ENCODE results near the gene HK2. TPM values are rescaled to one million over a fixed set of nuclear protein-coding genes. Genes with fewer than 3 reads are reported as not detected.

The HK2 gene
- total RNA-seq, 1 donor from 2014 or later, result 8.1 TPM

- H3K27ac Mint-ChIP-seq (ENCODE audit: unreplicated experiment), result no peak overlapping the region
- no peak overlapping the region for H3K4me3 Mint-ChIP-seq (ENCODE audit: unreplicated experiment)
These were observed 10.0 kb downstream of the HK2 start for GRCh38 chr2:74843899-74844298.

DNA sequence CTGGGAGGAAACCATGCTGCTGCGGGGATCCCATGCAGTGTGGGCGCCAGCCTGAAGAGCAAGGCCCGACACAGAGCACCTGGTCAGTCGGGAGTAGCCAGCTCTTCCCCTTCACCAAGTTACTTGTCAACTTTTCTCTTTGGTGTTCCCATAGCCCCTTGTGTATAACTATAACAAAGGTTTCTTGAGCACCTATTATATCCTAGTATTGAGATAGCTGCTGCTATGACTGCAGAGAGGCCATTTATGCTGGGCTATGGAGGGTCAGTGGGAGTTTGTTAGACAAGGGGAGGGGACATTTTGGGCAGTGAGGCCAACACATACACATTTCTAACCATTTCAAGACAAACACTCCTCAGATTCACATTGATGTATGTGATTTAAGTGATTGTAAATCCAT is 10.8 kb downstream of the HK2 start:
- Mint-ChIP-seq H3K9me3 (ENCODE audit: unreplicated experiment) (peaks cover 1% of the 10 kb centered on the region), H3K36me3 (ENCODE audit: unreplicated experiment) (no peaks in the 10 kb centered on the region), H3K27ac (ENCODE audit: unreplicated experiment) (no peak overlapping the region), H3K4me3 (ENCODE audit: unreplicated experiment) (no peak overlapping the region), H3K27me3 (ENCODE audit: unreplicated experiment) (peaks cover 2% of the 10 kb centered on the region), H3K4me1 (ENCODE audit: low read depth, unreplicated experiment) (no peaks in the 10 kb centered on the region)
- DNase-seq, result no peak
- TF ChIP-seq, protein P1, sequence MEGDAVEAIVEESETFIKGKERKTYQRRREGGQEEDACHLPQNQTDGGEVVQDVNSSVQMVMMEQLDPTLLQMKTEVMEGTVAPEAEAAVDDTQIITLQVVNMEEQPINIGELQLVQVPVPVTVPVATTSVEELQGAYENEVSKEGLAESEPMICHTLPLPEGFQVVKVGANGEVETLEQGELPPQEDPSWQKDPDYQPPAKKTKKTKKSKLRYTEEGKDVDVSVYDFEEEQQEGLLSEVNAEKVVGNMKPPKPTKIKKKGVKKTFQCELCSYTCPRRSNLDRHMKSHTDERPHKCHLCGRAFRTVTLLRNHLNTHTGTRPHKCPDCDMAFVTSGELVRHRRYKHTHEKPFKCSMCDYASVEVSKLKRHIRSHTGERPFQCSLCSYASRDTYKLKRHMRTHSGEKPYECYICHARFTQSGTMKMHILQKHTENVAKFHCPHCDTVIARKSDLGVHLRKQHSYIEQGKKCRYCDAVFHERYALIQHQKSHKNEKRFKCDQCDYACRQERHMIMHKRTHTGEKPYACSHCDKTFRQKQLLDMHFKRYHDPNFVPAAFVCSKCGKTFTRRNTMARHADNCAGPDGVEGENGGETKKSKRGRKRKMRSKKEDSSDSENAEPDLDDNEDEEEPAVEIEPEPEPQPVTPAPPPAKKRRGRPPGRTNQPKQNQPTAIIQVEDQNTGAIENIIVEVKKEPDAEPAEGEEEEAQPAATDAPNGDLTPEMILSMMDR (IDR thresholded peaks at IDR 0.05; ENCODE audit: partially characterized antibody, unreplicated experiment), result no peak

More at GRCh38 chr2:74843899-74844298, 10.0 kb downstream of the HK2 start:
- no peaks in the 10 kb centered on the region for H3K36me3 Mint-ChIP-seq (ENCODE audit: unreplicated experiment)
- H3K4me1 Mint-ChIP-seq (ENCODE audit: low read depth, unreplicated experiment), result no peaks in the 10 kb centered on the region
- peaks cover 1% of the 10 kb centered on the region for H3K9me3 Mint-ChIP-seq (ENCODE audit: unreplicated experiment)
- no peak for DNase-seq
- TF ChIP-seq, protein P1 (IDR thresholded peaks at IDR 0.05; ENCODE audit: partially characterized antibody, unreplicated experiment), result no peak
- H3K27me3 Mint-ChIP-seq (ENCODE audit: unreplicated experiment), result peaks cover 2% of the 10 kb centered on the region

DNA sequence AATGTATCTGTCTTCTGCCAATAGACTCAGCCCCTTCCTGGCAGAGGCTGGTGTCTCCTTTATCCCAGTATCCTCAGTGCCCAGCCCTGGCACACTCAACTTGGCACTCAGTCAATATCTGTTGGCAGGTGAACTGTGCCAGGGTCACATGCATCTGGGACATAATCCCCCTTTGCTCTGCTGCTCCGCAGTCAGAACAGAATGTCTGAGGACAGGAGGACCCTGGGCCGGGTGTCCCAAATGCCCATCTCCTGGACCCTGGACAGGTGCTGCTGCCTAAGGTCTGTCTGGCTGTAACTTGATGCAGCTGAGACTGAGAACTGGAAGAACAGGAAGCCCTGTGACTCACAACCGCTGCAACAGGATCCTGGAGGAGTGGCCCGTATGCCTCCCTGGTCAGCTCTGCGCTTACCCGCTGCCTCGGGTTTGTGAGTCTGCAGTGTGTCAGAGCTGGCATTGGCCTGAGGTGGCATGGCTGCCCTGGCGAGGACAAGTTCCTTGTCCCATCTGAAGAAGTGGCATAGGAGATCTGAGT is 11.4 kb downstream of the HK2 start:
- H3K27me3 Mint-ChIP-seq (ENCODE audit: unreplicated experiment), result peaks cover 2% of the 10 kb centered on the region
- H3K4me3 Mint-ChIP-seq (ENCODE audit: unreplicated experiment), result no peak overlapping the region
- peaks cover 1% of the 10 kb centered on the region for H3K9me3 Mint-ChIP-seq (ENCODE audit: unreplicated experiment)
- H3K36me3 Mint-ChIP-seq (ENCODE audit: unreplicated experiment), result no peaks in the 10 kb centered on the region
- H3K4me1 Mint-ChIP-seq (ENCODE audit: low read depth, unreplicated experiment), result no peaks in the 10 kb centered on the region
- no peak overlapping the region for H3K27ac Mint-ChIP-seq (ENCODE audit: unreplicated experiment)
- no peak for DNase-seq
- TF ChIP-seq, protein P1 (IDR thresholded peaks at IDR 0.05; ENCODE audit: partially characterized antibody, unreplicated experiment), result no peak

DNA sequence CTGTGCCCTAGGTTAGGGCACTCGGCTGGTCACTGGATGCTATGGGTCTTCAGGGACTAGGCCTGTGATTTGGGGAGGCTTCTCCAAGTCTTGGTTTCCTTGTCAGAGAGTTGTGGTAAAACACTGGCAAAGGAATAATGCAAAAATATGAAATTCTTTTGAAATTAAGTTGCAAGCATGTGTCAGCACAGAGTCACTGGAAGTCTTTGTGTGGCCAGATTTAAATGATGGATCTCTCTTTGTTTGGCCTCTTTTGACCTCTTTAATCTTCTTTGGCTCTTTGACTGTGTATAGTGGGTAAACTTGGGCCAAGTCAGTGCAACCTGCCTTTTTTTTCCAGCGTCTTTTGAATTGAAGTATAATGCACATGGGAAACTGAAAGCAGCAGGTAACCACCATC is 12.1 kb downstream of the HK2 start:
- Mint-ChIP-seq H3K4me3 (ENCODE audit: unreplicated experiment) (no peak overlapping the region), H3K27ac (ENCODE audit: unreplicated experiment) (no peak overlapping the region), H3K9me3 (ENCODE audit: unreplicated experiment) (peaks cover 1% of the 10 kb centered on the region), H3K27me3 (ENCODE audit: unreplicated experiment) (no peaks in the 10 kb centered on the region), H3K4me1 (ENCODE audit: low read depth, unreplicated experiment) (no peaks in the 10 kb centered on the region), H3K36me3 (ENCODE audit: unreplicated experiment) (no peaks in the 10 kb centered on the region)
- DNase-seq, result no peak
- TF ChIP-seq, protein P1 (IDR thresholded peaks at IDR 0.05; ENCODE audit: partially characterized antibody, unreplicated experiment), result no peak

DNA sequence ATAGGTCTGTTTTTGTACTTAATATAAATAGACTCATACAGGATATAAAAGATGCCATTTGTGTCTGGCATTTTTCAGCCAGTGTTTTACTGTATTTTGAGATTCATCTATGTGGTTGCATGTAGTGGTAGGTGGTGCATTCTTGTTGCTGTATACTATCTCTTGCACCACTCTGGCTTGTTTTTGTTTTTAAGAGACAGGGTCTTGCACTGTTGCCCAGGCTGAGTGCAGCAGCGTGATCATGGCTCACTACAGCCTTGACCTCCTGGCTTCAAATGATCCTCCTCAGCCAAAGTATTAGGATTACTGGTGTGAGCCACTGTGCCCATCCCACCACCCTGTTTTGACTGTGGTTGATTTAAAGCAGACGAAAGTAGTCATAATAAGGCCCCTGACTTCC is 12.6 kb downstream of the HK2 start:
- H3K4me3 Mint-ChIP-seq (ENCODE audit: unreplicated experiment), result no peak overlapping the region
- H3K27ac Mint-ChIP-seq (ENCODE audit: unreplicated experiment), result no peak overlapping the region

More for the DNA sequence above, 12.6 kb downstream of the HK2 start:
- DNase-seq, result no peak
- Mint-ChIP-seq H3K9me3 (ENCODE audit: unreplicated experiment) (peaks cover 1% of the 10 kb centered on the region), H3K27me3 (ENCODE audit: unreplicated experiment) (no peaks in the 10 kb centered on the region), H3K36me3 (ENCODE audit: unreplicated experiment) (no peaks in the 10 kb centered on the region), H3K4me1 (ENCODE audit: low read depth, unreplicated experiment) (no peaks in the 10 kb centered on the region)
- TF ChIP-seq, protein P1 (IDR thresholded peaks at IDR 0.05; ENCODE audit: partially characterized antibody, unreplicated experiment), result no peak
